GM12892 (cell line): ENCODE results near the gene ACCS.

ENCODE experiments used
- DNase-seq: peaks from one replicate; pipeline ENCODE4 v3.0.0; 2011; ENCODE audit not compliant: insufficient read length
- FAIRE-seq: peaks from 2 replicates; lab custom pipeline; 2011; peaks lifted over from hg19 to GRCh38; lab: Jason Lieb, UNC
- POLR2A ChIP-seq: IDR thresholded peaks from 2 replicates; pipeline ENCODE4 v1.6.1; 2011; ENCODE audit warnings: low read depth, low read length, control low read depth
- POLR2AphosphoS5 ChIP-seq: IDR thresholded peaks from 2 replicates; pipeline ENCODE4 v1.6.1; 2011; ENCODE audit warnings: low read depth, low read length, control low read depth
- TAF1 ChIP-seq: IDR thresholded peaks from 2 replicates; pipeline ENCODE4 v1.6.1; 2011; ENCODE audit warnings: low read depth, mild to moderate bottlenecking, control low read depth, low read length, borderline replicate concordance

ACCS gene

DNA sequence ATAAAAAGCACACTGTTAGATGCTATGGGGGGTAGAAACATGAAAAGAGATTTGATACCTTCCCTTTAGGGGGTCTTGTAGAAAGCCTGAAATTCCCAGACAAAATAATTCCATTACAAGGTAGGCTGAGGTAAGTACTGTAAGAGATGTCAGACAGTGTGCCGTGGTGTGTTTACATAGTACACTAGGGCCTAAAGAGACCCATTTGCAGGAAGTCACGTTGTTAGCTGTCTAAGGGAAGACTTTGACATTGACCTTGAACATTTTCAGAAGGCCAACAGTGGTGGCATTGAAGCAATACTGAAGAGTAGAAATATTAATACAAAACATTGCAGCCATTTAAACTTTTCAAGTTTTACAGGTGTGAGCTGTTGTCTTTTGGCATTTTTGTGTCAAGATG is 60.2 kb downstream of the ACCS start:
- DNase-seq (no peak), FAIRE-seq (no peak)
- TF ChIP-seq POLR2A (no peak), TAF1 (no peak), POLR2AphosphoS5 (no peak)

GRCh38 chr11:44127130-44127529 is 61.1 kb downstream of the ACCS start:
- DNase-seq = no peak
- no peak for FAIRE-seq
- no peak for TF ChIP-seq POLR2AphosphoS5
- TF ChIP-seq POLR2A = no peak
- no peak for TF ChIP-seq TAF1

- no peak for TF ChIP-seq POLR2A
- TF ChIP-seq TAF1 = no peak
- TF ChIP-seq POLR2AphosphoS5 = no peak
- FAIRE-seq (no peak), DNase-seq (no peak)
These were observed 62.7 kb downstream of the ACCS start for GRCh38 chr11:44128729-44129128.

GRCh38 chr11:44130751-44131150 is 64.7 kb downstream of the ACCS start:
- no peak for DNase-seq
- no peak for TF ChIP-seq POLR2A
- no peak for TF ChIP-seq POLR2AphosphoS5
- TF ChIP-seq TAF1 = no peak

DNA sequence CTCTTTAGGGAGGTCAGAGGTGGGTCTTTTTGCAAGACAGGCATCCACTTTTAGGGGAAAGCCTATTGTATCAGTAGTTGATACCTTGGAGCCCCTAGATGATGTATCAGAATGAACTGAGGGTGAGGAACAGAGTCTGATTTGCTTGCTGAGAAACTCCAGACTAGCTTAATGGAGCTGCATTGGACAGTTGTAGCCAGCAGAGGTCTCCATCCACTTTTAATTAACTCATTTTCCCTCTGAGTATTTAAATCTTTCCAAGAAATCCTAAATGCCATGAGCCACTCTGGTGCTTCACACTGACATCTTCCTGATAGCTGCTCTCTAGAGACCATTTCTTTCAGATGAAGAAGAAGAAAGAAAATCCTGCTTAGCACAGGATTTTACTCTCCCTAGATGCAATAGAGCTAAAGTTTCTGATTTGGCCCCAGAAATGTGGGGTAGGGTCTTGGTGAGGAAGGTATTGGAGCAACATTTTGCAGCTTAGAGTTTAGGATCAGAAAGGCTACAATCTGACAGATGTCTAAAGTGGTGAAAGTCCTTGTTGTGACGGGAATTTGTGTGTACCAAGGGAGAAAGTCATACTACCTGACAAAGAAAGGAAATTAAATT is 67.4 kb downstream of the ACCS start:
- TF ChIP-seq TAF1 (no peak), POLR2A (no peak), POLR2AphosphoS5 (no peak)
- FAIRE-seq (peak; percentile 88), DNase-seq (no peak)

More at GRCh38 chr11:44130751-44131150, 64.7 kb downstream of the ACCS start:
- FAIRE-seq = no peak
